ENCODE measurements around the gene LCN9. TPM values are rescaled to one million over a fixed set of nuclear protein-coding genes. Genes with fewer than 3 reads are reported as not detected.

LCN9 gene
- total RNA-seq, 1 experiment from 2014 or later = 2.6 TPM

DNA sequence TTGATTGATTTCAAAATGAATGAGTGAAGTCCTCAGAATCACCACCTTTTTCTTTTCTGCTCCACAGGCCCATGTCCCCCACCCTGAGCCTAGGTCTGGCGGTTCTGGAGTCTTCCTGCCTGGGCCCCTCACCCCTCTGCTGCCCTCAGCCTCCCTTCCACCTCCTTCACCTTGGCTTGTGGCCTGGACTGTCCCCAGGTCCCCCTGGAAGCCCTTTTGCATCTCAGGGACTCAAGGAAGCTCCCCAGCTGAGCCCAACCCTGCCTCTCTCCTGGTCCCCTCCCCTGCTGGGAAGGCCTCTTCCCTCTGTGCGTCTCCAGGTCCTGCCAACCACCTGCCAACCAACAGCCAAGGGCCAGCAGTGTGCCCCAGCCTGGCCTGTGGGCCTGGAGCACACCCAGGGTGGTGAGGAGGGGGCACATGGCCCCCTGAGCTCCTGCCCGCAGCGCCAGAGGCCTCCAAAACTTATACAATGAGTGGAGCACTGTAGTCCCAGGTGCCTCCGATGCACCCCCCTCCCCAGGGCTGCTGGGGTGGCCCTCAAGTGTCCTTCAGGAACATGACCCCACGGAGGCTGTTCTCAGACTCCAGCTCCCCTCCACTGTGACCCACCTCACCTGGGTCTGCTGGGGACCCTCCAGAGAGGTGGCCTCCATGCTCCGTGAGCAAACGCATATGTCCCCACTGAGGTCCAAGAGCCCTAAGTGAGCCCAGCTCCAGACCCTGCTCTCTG lies 44.1 kb upstream of the LCN9 start:
- no peaks in the 10 kb centered on the region for H3K9me3 Mint-ChIP-seq
- no peak overlapping the region for H3K4me3 Mint-ChIP-seq
- H3K36me3 Mint-ChIP-seq = no peaks in the 10 kb centered on the region
- DNase-seq (ENCODE audit: low spot score) (no peak), ATAC-seq (no peak)
- H3K27me3 Mint-ChIP-seq (ENCODE audit: low read depth) = no peaks in the 10 kb centered on the region
- H3K27ac Mint-ChIP-seq = no peak overlapping the region
- POLR2A ChIA-PET = no interaction called here
- TF ChIP-seq FOXK1 (CRISPR knock-in tag; IDR thresholded peaks at IDR 0.05) = no peak
- TF ChIP-seq GABPB1 (CRISPR knock-in tag; IDR thresholded peaks at IDR 0.05) = no peak
- TF ChIP-seq NR1H2 (CRISPR knock-in tag; IDR thresholded peaks at IDR 0.05) = no peak
- no peak for TF ChIP-seq IRF2 (CRISPR knock-in tag; IDR thresholded peaks at IDR 0.05; ENCODE audit: borderline replicate concordance, low read depth)
- no peak for TF ChIP-seq FOXJ3 (CRISPR knock-in tag; IDR thresholded peaks at IDR 0.05; ENCODE audit: borderline replicate concordance)
- no peak for TF ChIP-seq GTF2I (CRISPR knock-in tag; conservative IDR thresholded peaks at IDR 0.05)
- TF ChIP-seq PRRX2 (CRISPR knock-in tag; IDR thresholded peaks at IDR 0.05) = no peak
- no peak for TF ChIP-seq PRDM15 (CRISPR knock-in tag; IDR thresholded peaks at IDR 0.05)
- H3K4me1 Mint-ChIP-seq = no peaks in the 10 kb centered on the region
- CTCF ChIA-PET = interaction anchor here (1.9 kb wide), 1 partner anchor 178 kb away, joined by 4 read pairs; no protein-coding TSS in a partner anchor

DNA sequence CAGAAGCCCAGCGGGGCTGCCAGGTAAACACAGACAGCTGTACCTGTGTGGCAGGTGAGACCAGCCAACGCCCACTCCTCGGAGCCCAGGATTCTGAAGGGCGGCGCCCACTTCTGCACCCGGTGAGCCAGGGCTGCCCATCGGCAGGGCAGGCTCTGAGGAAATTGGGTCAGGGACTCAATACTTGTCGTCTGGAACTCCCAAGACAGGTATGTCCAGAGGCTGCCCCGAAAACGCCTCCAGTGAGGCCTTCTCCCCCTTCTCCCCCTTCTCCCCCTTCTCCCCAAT lies 43.6 kb upstream of the LCN9 start:
- no peak overlapping the region for H3K4me3 Mint-ChIP-seq
- no peaks in the 10 kb centered on the region for H3K9me3 Mint-ChIP-seq
- no peaks in the 10 kb centered on the region for H3K4me1 Mint-ChIP-seq
- CTCF ChIA-PET = interaction anchor here (1.9 kb wide), 1 partner anchor 178 kb away, joined by 4 read pairs; no protein-coding TSS in a partner anchor
- POLR2A ChIA-PET = no interaction called here
- DNase-seq (ENCODE audit: low spot score) (no peak), ATAC-seq (no peak)
- H3K27me3 Mint-ChIP-seq (ENCODE audit: low read depth) = no peaks in the 10 kb centered on the region
- H3K36me3 Mint-ChIP-seq = no peaks in the 10 kb centered on the region
- H3K27ac Mint-ChIP-seq = no peak overlapping the region
- no peak for TF ChIP-seq ATF3 (CRISPR knock-in tag; conservative IDR thresholded peaks at IDR 0.05)
- TF ChIP-seq, protein P1, sequence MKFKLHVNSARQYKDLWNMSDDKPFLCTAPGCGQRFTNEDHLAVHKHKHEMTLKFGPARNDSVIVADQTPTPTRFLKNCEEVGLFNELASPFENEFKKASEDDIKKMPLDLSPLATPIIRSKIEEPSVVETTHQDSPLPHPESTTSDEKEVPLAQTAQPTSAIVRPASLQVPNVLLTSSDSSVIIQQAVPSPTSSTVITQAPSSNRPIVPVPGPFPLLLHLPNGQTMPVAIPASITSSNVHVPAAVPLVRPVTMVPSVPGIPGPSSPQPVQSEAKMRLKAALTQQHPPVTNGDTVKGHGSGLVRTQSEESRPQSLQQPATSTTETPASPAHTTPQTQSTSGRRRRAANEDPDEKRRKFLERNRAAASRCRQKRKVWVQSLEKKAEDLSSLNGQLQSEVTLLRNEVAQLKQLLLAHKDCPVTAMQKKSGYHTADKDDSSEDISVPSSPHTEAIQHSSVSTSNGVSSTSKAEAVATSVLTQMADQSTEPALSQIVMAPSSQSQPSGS (CRISPR knock-in tag; IDR thresholded peaks at IDR 0.05; ENCODE audit: borderline replicate concordance, low read depth) = no peak
- TF ChIP-seq, protein P2, sequence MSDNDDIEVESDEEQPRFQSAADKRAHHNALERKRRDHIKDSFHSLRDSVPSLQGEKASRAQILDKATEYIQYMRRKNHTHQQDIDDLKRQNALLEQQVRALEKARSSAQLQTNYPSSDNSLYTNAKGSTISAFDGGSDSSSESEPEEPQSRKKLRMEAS (CRISPR knock-in tag; IDR thresholded peaks at IDR 0.05) = no peak
- no peak for TF ChIP-seq RELA (CRISPR knock-in tag; IDR thresholded peaks at IDR 0.05; ENCODE audit: borderline replicate concordance)
- no peak for TF ChIP-seq ZNF425 (CRISPR knock-in tag; conservative IDR thresholded peaks at IDR 0.05)
- TF ChIP-seq PREB (CRISPR knock-in tag; IDR thresholded peaks at IDR 0.05; ENCODE audit: borderline replicate concordance) = no peak
- no peak for TF ChIP-seq PRRX2 (CRISPR knock-in tag; IDR thresholded peaks at IDR 0.05)
- TF ChIP-seq EMX1 (CRISPR knock-in tag; IDR thresholded peaks at IDR 0.05) = no peak
- TF ChIP-seq IRF2 (CRISPR knock-in tag; IDR thresholded peaks at IDR 0.05; ENCODE audit: borderline replicate concordance, low read depth) = no peak
- TF ChIP-seq ZNF512 (CRISPR knock-in tag; IDR thresholded peaks at IDR 0.05; ENCODE audit: borderline replicate concordance) = no peak
- TF ChIP-seq, protein P3, sequence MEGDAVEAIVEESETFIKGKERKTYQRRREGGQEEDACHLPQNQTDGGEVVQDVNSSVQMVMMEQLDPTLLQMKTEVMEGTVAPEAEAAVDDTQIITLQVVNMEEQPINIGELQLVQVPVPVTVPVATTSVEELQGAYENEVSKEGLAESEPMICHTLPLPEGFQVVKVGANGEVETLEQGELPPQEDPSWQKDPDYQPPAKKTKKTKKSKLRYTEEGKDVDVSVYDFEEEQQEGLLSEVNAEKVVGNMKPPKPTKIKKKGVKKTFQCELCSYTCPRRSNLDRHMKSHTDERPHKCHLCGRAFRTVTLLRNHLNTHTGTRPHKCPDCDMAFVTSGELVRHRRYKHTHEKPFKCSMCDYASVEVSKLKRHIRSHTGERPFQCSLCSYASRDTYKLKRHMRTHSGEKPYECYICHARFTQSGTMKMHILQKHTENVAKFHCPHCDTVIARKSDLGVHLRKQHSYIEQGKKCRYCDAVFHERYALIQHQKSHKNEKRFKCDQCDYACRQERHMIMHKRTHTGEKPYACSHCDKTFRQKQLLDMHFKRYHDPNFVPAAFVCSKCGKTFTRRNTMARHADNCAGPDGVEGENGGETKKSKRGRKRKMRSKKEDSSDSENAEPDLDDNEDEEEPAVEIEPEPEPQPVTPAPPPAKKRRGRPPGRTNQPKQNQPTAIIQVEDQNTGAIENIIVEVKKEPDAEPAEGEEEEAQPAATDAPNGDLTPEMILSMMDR (IDR thresholded peaks at IDR 0.05) = no peak
- TF ChIP-seq ZNF121 (CRISPR knock-in tag; IDR thresholded peaks at IDR 0.05) = no peak
- no peak for TF ChIP-seq ZNF219 (CRISPR knock-in tag; IDR thresholded peaks at IDR 0.05; ENCODE audit: borderline replicate concordance)

Measured in WTC11 (cell line).